Kidney (tissue), 14 donors: ENCODE data around the gene CAMK2B. TPM values are rescaled to one million over a fixed set of nuclear protein-coding genes. Genes with fewer than 3 reads are reported as not detected.

Experiments
- DNase-seq, 5 donors: peaks; one replicate each; pipeline ENCODE4 v3.0.0-alpha.2; 2013 to 2020
- FAIRE-seq: peaks from 2 replicates; lab custom pipeline; 2012; peaks lifted over from hg19 to GRCh38; lab: Jason Lieb, UNC
- H3K27ac ChIP-seq, 2 donors: one replicate each; pipeline ENCODE4 v1.7.0; 2013; ENCODE audit warnings: low read depth in 2 of 2, low read length in 2 of 2, inconsistent platforms in 1 of 2
- H3K27me3 ChIP-seq: one replicate; pipeline ENCODE4 v1.7.1; 2013; ENCODE audit warnings: low read length, inconsistent platforms; ENCODE audit not compliant: control insufficient read depth, insufficient read depth
- H3K36me3 ChIP-seq, 3 donors: one replicate each; pipeline versions ENCODE4 v1.7.0 to v1.7.1; 2013; ENCODE audit warnings: low read length in 3 of 3, control low read depth in 1 of 3, inconsistent platforms in 1 of 3; ENCODE audit not compliant: insufficient read depth in 3 of 3, control insufficient read depth in 2 of 3
- H3K4me1 ChIP-seq, 3 donors: one replicate each; pipeline versions ENCODE4 v1.7.0 to v1.7.1; 2013; ENCODE audit warnings: low read length in 3 of 3, inconsistent platforms in 1 of 3, low read depth in 1 of 3; ENCODE audit not compliant: control insufficient read depth in 2 of 3, insufficient read depth in 2 of 3
- H3K4me3 ChIP-seq, 3 donors: one replicate each; pipeline versions ENCODE4 v1.7.0 to v1.8.1; 2013; ENCODE audit warnings: low read length in 3 of 3, control low read depth in 1 of 3, inconsistent platforms in 1 of 3
- H3K9ac ChIP-seq, 3 donors: one replicate each; pipeline versions ENCODE4 v1.7.0 to v1.7.1; 2013; ENCODE audit warnings: low read length in 3 of 3, control low read depth in 1 of 3, inconsistent platforms in 1 of 3
- H3K9me3 ChIP-seq, 3 donors: one replicate each; pipeline versions ENCODE4 v1.7.0 to v1.7.1; 2013; ENCODE audit warnings: low read length in 3 of 3, control low read depth in 1 of 3, inconsistent platforms in 1 of 3; ENCODE audit not compliant: control insufficient read depth in 2 of 3, insufficient read depth in 1 of 3
- intact Hi-C: fragments of 100-400 bp; cut with DNase I; formaldehyde crosslinking; loops from one replicate; pipeline ENCODE4 v1.11.1; 2022
- polyA plus RNA-seq: library from polyadenylated mRNA; stranded (reverse); fragments of 350-450 nt; fragmentation: Illumina TruSeq; extraction: RNeasy Lipid Tissue Mini Kit (QIAGEN cat#74804); gene quantifications from one replicate; pipeline ENCODE4 v1.2.3, GENCODE V29; 2014; ENCODE audit warnings: low read depth, low replicate concordance; ENCODE audit not compliant: insufficient read depth
- total RNA-seq: library from RNA; stranded (reverse); fragmentation: NEBNext Ultra II Directional; extraction: Animal tissue kit (Norgen Biotek cat#: 25700); gene quantifications from one replicate; pipeline ENCODE4 v1.2.1, GENCODE V29; 2021
- TF ChIP-seq, protein P1 (sequence below): IDR thresholded peaks from 3 replicates; pipeline ENCODE4 v1.5.1; 2012; ENCODE audit warnings: mild to moderate bottlenecking, moderate library complexity, borderline replicate concordance; ENCODE audit not compliant: insufficient read depth; ENCODE audit errors: extremely low read depth
- donor health status: control.
- donor health status: control.
- donor health status: control.
- donor health status: control.
- donor health status: control.
- donor health status: DM: yes; HTN: yes; CAD: no.
- donor health status: Normal renal cell carcinoma (clear cell type).

Gene CAMK2B
- total and polyA plus RNA-seq, 2 donors from 2014 or later: 1.1 to 3.2 TPM

DNA sequence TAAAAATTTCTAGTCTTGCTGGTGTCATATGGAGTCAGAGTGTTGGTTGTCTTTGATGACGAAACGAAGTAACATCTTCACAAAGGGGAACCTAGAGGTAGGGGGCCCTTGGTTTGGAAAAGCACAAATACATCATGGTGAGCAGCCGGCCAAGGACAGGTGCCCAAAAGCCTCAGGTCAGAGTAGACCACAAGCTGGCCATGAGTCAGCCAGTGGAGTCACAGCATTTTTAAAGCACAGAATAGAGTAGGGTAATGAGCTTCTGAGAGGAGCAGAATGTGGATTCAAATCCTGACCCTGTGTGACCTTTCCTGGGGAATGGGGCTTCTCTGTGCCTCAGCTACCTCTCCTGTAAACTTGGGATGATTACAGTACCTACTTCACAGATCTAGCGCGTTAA lies 5.3 kb downstream of the CAMK2B start:
- Histone ChIP-seq H3K9ac (no peak overlapping the region), H3K4me1 (peaks cover 0 to 6% (median 2%) of the 10 kb centered on the region in 3 donors), H3K4me3 (no peak overlapping the region), H3K9me3 (no peaks in the 10 kb centered on the region), H3K27ac (no peak overlapping the region), H3K27me3 (peaks cover 4% of the 10 kb centered on the region), H3K36me3 (no peaks in the 10 kb centered on the region)
- TF ChIP-seq, protein P1, sequence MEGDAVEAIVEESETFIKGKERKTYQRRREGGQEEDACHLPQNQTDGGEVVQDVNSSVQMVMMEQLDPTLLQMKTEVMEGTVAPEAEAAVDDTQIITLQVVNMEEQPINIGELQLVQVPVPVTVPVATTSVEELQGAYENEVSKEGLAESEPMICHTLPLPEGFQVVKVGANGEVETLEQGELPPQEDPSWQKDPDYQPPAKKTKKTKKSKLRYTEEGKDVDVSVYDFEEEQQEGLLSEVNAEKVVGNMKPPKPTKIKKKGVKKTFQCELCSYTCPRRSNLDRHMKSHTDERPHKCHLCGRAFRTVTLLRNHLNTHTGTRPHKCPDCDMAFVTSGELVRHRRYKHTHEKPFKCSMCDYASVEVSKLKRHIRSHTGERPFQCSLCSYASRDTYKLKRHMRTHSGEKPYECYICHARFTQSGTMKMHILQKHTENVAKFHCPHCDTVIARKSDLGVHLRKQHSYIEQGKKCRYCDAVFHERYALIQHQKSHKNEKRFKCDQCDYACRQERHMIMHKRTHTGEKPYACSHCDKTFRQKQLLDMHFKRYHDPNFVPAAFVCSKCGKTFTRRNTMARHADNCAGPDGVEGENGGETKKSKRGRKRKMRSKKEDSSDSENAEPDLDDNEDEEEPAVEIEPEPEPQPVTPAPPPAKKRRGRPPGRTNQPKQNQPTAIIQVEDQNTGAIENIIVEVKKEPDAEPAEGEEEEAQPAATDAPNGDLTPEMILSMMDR: no peak
- FAIRE-seq (no peak), DNase-seq (no peak)
- intact Hi-C loops: no loop called here

DNA sequence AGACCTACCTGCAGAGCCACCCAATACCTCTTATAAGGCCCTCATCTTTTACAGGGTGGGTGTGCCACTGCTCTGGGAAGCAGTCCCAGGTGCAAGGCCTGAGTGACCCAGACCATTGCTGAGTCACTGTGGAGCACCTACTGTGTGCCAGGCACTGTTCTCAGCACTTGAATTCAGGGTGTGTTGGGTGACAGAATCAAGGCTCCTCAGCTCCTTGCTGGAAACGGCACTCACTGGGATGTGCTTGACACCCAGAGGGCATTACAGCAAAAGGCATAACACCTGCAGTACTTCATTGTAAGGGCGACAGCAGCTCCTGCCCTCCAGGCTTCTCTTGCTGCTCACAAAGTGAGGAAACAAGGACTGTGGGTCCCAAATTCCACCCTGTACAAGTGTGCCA lies 7.1 kb downstream of the CAMK2B start:
- no peak for DNase-seq
- H3K27ac ChIP-seq: no peak overlapping the region
- H3K4me1 ChIP-seq: peaks cover 0 to 6% (median 2%) of the 10 kb centered on the region in 3 donors
- no peak for FAIRE-seq
- H3K27me3 ChIP-seq: no peaks in the 10 kb centered on the region
- H3K36me3 ChIP-seq: no peaks in the 10 kb centered on the region
- H3K9me3 ChIP-seq: no peaks in the 10 kb centered on the region
- intact Hi-C loops: no loop called here
- H3K4me3 ChIP-seq: no peak overlapping the region
- TF ChIP-seq, protein P1: no peak
- H3K9ac ChIP-seq: no peak overlapping the region

DNA sequence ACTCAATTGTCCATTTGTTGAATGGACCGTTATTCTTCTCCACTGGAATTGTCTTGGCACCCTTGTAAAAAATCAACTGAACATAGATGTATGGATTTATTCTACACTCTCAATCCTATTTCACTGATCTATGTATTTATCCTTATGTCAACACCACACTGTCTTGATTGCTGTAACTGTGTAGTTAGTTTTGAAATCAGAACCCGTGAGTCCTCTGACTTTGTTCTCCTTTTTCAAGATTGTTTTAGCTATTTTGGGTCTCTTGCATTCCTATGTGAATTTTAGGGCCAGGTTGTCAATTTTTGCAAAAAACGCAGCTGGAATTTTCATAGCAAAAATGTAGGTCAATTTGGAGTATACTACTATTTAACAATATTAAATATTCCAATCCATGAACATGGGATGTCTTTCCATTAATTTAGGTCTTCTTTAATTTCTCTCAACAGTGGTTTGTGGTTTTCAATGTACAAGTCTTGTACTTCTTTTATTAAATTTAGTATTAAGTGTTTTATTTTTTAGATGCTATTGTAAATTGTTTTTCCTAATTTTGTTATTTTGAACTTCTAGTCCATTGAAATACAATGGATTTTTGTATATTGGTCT lies 10.0 kb downstream of the CAMK2B start:
- no peaks in the 10 kb centered on the region for H3K9me3 ChIP-seq
- H3K4me3 ChIP-seq: no peak overlapping the region
- no peaks in the 10 kb centered on the region for H3K36me3 ChIP-seq
- no peak overlapping the region for H3K27ac ChIP-seq
- H3K9ac ChIP-seq: no peak overlapping the region
- intact Hi-C loops: no loop called here
- FAIRE-seq (no peak), DNase-seq (no peak)
- H3K4me1 ChIP-seq: no peaks in the 10 kb centered on the region
- TF ChIP-seq, protein P1: no peak
- H3K27me3 ChIP-seq: no peaks in the 10 kb centered on the region

DNA sequence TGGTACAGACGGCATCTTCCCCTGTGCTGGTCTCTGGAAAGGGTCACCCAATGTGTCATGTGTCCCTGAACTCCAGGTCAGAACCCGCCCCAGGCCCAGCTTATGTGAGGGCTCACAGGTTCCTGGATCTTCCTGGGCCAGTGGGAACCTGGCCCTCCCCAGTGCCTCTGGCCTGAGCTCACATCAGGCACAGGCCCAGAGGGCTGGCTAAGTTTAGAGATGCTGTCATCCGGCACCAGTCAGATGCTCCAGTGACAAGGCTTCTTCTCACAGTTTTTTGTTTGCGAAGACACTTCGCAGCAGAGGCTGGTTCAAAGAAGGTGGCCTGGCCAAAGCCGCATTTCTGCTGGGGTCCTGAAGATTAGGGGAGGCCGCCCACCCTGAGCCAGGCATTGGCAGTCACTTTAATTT lies 11.8 kb downstream of the CAMK2B start:
- Histone ChIP-seq H3K27ac (no peak overlapping the region), H3K36me3 (no peaks in the 10 kb centered on the region), H3K9me3 (no peaks in the 10 kb centered on the region), H3K4me3 (no peak overlapping the region), H3K9ac (no peak overlapping the region), H3K4me1 (peaks cover 0 to 6% (median 0%) of the 10 kb centered on the region in 3 donors), H3K27me3 (no peaks in the 10 kb centered on the region)
- DNase-seq (no peak), FAIRE-seq (no peak)
- TF ChIP-seq, protein P1: no peak
- intact Hi-C loops: no loop called here
